Subcutaneous adipose tissue (tissue), 4 donors: ENCODE measurements around the gene SGF29. TPM values are rescaled to one million over a fixed set of nuclear protein-coding genes. Genes with fewer than 3 reads are reported as not detected.

Experiments used
- CTCF ChIP-seq: fragments of 450-650 bp; IDR thresholded peaks from one replicate; pipeline ENCODE4 v1.5.1; 2016; ENCODE audit warnings: low read depth, mild to moderate bottlenecking, control low read depth, antibody characterized with exemption, moderate library complexity
- total RNA-seq, 4 donors: library from RNA; depleted of rRNA; stranded (reverse); fragments of >200 nt; gene quantifications; one replicate each; pipeline ENCODE4 v1.1.0, GENCODE V29; 2016

SGF29 gene
- total RNA-seq, 4 donors from 2014 or later: 15.6 to 30.8 (median 20.6) TPM

GRCh38 chr16:28573738-28574718 lies 20.3 kb downstream of the SGF29 start:
- no peak for TF ChIP-seq CTCF

GRCh38 chr16:28574925-28575324 lies 21.2 kb downstream of the SGF29 start:
- no peak for TF ChIP-seq CTCF

- TF ChIP-seq CTCF: no peak
Measured at GRCh38 chr16:28575446-28576109, 21.9 kb downstream of the SGF29 start.

GRCh38 chr16:28580726-28581315 lies 27.1 kb downstream of the SGF29 start:
- TF ChIP-seq CTCF: no peak

GRCh38 chr16:28585674-28586073 lies 32.0 kb downstream of the SGF29 start:
- no peak for TF ChIP-seq CTCF

GRCh38 chr16:28586466-28586865 lies 32.7 kb downstream of the SGF29 start:
- no peak for TF ChIP-seq CTCF

GRCh38 chr16:28587386-28587785 lies 33.7 kb downstream of the SGF29 start:
- no peak for TF ChIP-seq CTCF
